ENCODE measurements around the gene MYRF. TPM values are rescaled to one million over a fixed set of nuclear protein-coding genes. Genes with fewer than 3 reads are reported as not detected.

The MYRF gene
- total and polyA plus RNA-seq, 9 of the 15 experiments (the other 6 are each of a cell fraction or from before 2014, with no cell fraction given) = 2.3 to 25.8 (median 7.1) TPM

GRCh38 chr11:61732705-61733104 lies 19.7 kb upstream of the MYRF start:
- ChIA-PET CTCF (ENCODE audit: low intra/inter-chr PET ratio) (interaction anchor here (0.7 to 2.4 kb wide), 3 partner anchors 9 to 53 kb away, joined by 3 to 17 read pairs (median 3); partner anchors contain the start of gene DAGLA), POLR2A (interaction anchor here (0.6 to 0.9 kb wide), 2 partner anchors 19 to 50 kb away, joined by 3 read pairs; no protein-coding TSS in a partner anchor)
- TF ChIP-seq RBM17 (IDR thresholded peaks at IDR 0.05; ENCODE audit: borderline replicate concordance, low read depth, low read length) (no peak), ELK3 (CRISPR knock-in tag; IDR thresholded peaks at IDR 0.05) (no peak), MLX (CRISPR knock-in tag; conservative IDR thresholded peaks at IDR 0.05) (no peak), RFX1 (IDR thresholded peaks at IDR 0.05) (no peak), ESRRA (IDR thresholded peaks at IDR 0.05; ENCODE audit: borderline replicate concordance, low read depth) (no peak), MAFF (IDR thresholded peaks at IDR 0.05; ENCODE audit: low read length) (no peak), PATZ1 (CRISPR knock-in tag; IDR thresholded peaks at IDR 0.05; ENCODE audit: borderline replicate concordance) (no peak), ZNF280B (CRISPR knock-in tag; IDR thresholded peaks at IDR 0.05) (no peak), NFE2 (IDR thresholded peaks at IDR 0.05; ENCODE audit: low read depth) (no peak), SREBF1 (IDR thresholded peaks at IDR 0.05; ENCODE audit: borderline replicate concordance, low read depth, low read length) (no peak), BRF2 (IDR thresholded peaks at IDR 0.05; ENCODE audit: borderline replicate concordance, insufficient read depth, insufficient read length) (no peak), COPS2 (conservative IDR thresholded peaks at IDR 0.05) (no peak), NR3C1 (CRISPR knock-in tag; IDR thresholded peaks at IDR 0.05) (no peak)
- H3K27me3 ChIP-seq (ENCODE audit: control insufficient read depth in 2 of 2, insufficient read depth in 2 of 2, low read length in 2 of 2) = peaks cover 4 to 46% of the 10 kb centered on the region in 2 experiments; a peak in 4 of 5 replicates
- WGBS (ENCODE audit: insufficient coverage, low coverage, missing lambda C conversion rate) = 17% methylated on average over 6 of the region's 6 CpGs
- H3K4me1 ChIP-seq (replicated peaks in 1 of 2; ENCODE audit: control insufficient read depth in 2 of 2, insufficient read depth in 2 of 2, low read length in 2 of 2) = peaks cover 0 to 36% of the 10 kb centered on the region in 2 experiments; a peak in 2 of 5 replicates
- H3K27ac ChIP-seq (ENCODE audit: extremely low read depth, low read depth, low read length) = no peak overlapping the region
- in situ Hi-C loops (cut with MboI) (no loop called here), intact Hi-C loops (cut with micrococcal nuclease) (loop anchor here (1.0 to 2.0 kb wide), 2 partner anchors 52 to 94 kb away; partner anchors contain the start of gene DAGLA)
- no peaks in the 10 kb centered on the region for H3K9me1 ChIP-seq (ENCODE audit: control insufficient read depth, insufficient read depth, low read length)
- H3K9ac ChIP-seq (ENCODE audit: insufficient read depth in 1 of 2, low read depth in 2 of 2, low read length in 2 of 2) = no peak overlapping the region
- no TSS peak for BruUV-seq (replicated peaks)
- no peaks in the 10 kb centered on the region for H3K79me2 ChIP-seq (ENCODE audit: control insufficient read depth, insufficient read depth, low read length)
- ATAC-seq (no peak), DNase-seq (ENCODE audit: extremely low read depth in 1 of 4, low spot score in 3 of 4) (no peak), FAIRE-seq (no peak)
- H3K4me2 ChIP-seq (ENCODE audit: insufficient read depth, low read length) = no peak overlapping the region
- no peak overlapping the region for H2AFZ ChIP-seq (ENCODE audit: low read depth, low read length)
- H3K36me3 ChIP-seq (ENCODE audit: control insufficient read depth, insufficient read depth, low read length) = no peaks in the 10 kb centered on the region
- no peaks in the 10 kb centered on the region for H3K9me3 ChIP-seq (replicated peaks; ENCODE audit: control insufficient read depth, insufficient read depth, low read depth, low read length)
- peaks cover 9% of the 10 kb centered on the region; the same call in 1 of the 2 replicates for H4K20me1 ChIP-seq (replicated peaks; ENCODE audit: control insufficient read depth, insufficient read depth, low read length)
- H3K4me3 ChIP-seq = no peak overlapping the region

All from K562 (cell line).